SK-N-SH treated with all-trans-retinoic acid at 6 μM for 48 hours (cell line): Measurements from ENCODE around the gene MS4A6A.

Experiments
- ARNTL ChIP-seq: fragments of 450-650 bp; formaldehyde crosslinking; IDR thresholded peaks from 2 replicates; pipeline ENCODE4 v1.5.0; 2020; ENCODE audit warnings: low read depth, mild to moderate bottlenecking, moderate library complexity, borderline replicate concordance
- CSDC2 ChIP-seq: fragments of 250-450 bp; sonication (Bioruptor Pico); IDR thresholded peaks from 2 replicates; pipeline ENCODE4 v1.5.0; 2020; ENCODE audit warnings: mild to moderate bottlenecking, moderate library complexity
- GLIS3 ChIP-seq: fragments of 250-450 bp; sonication (Bioruptor Pico); IDR thresholded peaks from 2 replicates; pipeline ENCODE4 v1.5.0; 2020; ENCODE audit warnings: mild to moderate bottlenecking, moderate library complexity
- ISL1 ChIP-seq: fragments of 250-450 bp; sonication (Bioruptor Pico); IDR thresholded peaks from 2 replicates; pipeline ENCODE4 v2.1.2; 2022; ENCODE audit warnings: mild to moderate bottlenecking, moderate library complexity
- OSR1 ChIP-seq: fragments of 250-450 bp; sonication (Bioruptor Pico); IDR thresholded peaks from 2 replicates; pipeline ENCODE4 v1.8.0; 2022; ENCODE audit warnings: moderate library complexity, mild to moderate bottlenecking, inconsistent platforms
- PPARA ChIP-seq: fragments of 250-450 bp; sonication (Bioruptor Pico); IDR thresholded peaks from 2 replicates; pipeline ENCODE4 v1.5.0; 2020; ENCODE audit warnings: mild to moderate bottlenecking, borderline replicate concordance
- RARB ChIP-seq: fragments of 250-450 bp; sonication (Bioruptor Pico); IDR thresholded peaks from 2 replicates; pipeline ENCODE4 v1.8.0; 2021; ENCODE audit warnings: mild to moderate bottlenecking, moderate library complexity
- SNAI2 ChIP-seq: fragments of 250-450 bp; sonication (Bioruptor Pico); IDR thresholded peaks from 2 replicates; pipeline ENCODE4 v1.5.0; 2020; ENCODE audit warnings: mild to moderate bottlenecking, moderate library complexity
- ZC3H10 ChIP-seq: fragments of 250-450 bp; sonication (Bioruptor Pico); IDR thresholded peaks from 2 replicates; pipeline ENCODE4 v1.5.1; 2021; ENCODE audit warnings: mild to moderate bottlenecking, moderate library complexity
- ZNF565 ChIP-seq: fragments of 450-650 bp; formaldehyde crosslinking; conservative IDR thresholded peaks from 2 replicates; pipeline ENCODE4 v1.5.0; 2020; ENCODE audit warnings: low read depth, mild to moderate bottlenecking, moderate library complexity
- ZNF70 ChIP-seq: fragments of 450-650 bp; formaldehyde crosslinking; IDR thresholded peaks from 2 replicates; pipeline ENCODE4 v1.5.0; 2020; ENCODE audit warnings: mild to moderate bottlenecking, moderate library complexity
- ZNF8 ChIP-seq: fragments of 450-650 bp; formaldehyde crosslinking; IDR thresholded peaks from 2 replicates; pipeline ENCODE4 v1.5.0; 2020; ENCODE audit warnings: mild to moderate bottlenecking, moderate library complexity
- TF ChIP-seq, protein P1 (sequence below): fragments of 250-450 bp; sonication (Bioruptor Pico); IDR thresholded peaks from 2 replicates; pipeline ENCODE4 v1.8.0; 2020; ENCODE audit warnings: mild to moderate bottlenecking, moderate library complexity, borderline replicate concordance
- TF ChIP-seq, protein P2 (sequence below): fragments of 250-450 bp; sonication (Bioruptor Pico); IDR thresholded peaks from 2 replicates; pipeline ENCODE4 v1.5.1; 2020; ENCODE audit warnings: low read depth, mild to moderate bottlenecking, moderate library complexity

DNA sequence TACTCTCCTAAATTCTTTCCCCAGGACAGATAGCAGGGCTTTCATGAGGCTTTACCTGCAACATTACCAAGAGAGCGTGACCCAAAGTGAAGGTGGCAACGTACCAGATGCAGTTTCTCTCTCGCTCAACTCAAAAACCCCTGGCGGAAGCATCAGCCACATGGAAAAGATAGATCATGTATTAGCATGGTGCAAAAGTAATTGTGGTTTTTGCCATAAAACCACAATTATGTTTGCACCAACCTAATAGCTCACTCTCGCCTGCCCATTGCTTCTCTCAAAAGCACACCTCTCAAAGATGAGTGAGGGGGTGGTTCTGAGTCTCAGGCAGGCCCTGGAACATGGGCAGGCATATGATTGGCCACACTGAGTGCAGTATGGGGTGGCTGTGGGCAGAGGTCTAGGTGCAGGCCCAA is 7.0 kb downstream of the MS4A6A start:
- no peak for TF ChIP-seq PPARA
- TF ChIP-seq, protein P1, sequence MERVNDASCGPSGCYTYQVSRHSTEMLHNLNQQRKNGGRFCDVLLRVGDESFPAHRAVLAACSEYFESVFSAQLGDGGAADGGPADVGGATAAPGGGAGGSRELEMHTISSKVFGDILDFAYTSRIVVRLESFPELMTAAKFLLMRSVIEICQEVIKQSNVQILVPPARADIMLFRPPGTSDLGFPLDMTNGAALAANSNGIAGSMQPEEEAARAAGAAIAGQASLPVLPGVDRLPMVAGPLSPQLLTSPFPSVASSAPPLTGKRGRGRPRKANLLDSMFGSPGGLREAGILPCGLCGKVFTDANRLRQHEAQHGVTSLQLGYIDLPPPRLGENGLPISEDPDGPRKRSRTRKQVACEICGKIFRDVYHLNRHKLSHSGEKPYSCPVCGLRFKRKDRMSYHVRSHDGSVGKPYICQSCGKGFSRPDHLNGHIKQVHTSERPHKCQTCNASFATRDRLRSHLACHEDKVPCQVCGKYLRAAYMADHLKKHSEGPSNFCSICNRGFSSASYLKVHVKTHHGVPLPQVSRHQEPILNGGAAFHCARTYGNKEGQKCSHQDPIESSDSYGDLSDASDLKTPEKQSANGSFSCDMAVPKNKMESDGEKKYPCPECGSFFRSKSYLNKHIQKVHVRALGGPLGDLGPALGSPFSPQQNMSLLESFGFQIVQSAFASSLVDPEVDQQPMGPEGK (CRISPR knock-in tag), result no peak
- no peak for TF ChIP-seq RARB (CRISPR knock-in tag)
- no peak for TF ChIP-seq GLIS3
- TF ChIP-seq, protein P2, sequence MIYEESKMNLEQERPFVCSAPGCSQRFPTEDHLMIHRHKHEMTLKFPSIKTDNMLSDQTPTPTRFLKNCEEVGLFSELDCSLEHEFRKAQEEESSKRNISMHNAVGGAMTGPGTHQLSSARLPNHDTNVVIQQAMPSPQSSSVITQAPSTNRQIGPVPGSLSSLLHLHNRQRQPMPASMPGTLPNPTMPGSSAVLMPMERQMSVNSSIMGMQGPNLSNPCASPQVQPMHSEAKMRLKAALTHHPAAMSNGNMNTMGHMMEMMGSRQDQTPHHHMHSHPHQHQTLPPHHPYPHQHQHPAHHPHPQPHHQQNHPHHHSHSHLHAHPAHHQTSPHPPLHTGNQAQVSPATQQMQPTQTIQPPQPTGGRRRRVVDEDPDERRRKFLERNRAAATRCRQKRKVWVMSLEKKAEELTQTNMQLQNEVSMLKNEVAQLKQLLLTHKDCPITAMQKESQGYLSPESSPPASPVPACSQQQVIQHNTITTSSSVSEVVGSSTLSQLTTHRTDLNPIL (CRISPR knock-in tag), result no peak
- TF ChIP-seq ZNF70 (CRISPR knock-in tag), result no peak
- no peak for TF ChIP-seq ZC3H10 (CRISPR knock-in tag)
- no peak for TF ChIP-seq ZNF565 (CRISPR knock-in tag)
- no peak for TF ChIP-seq OSR1 (CRISPR knock-in tag)
- TF ChIP-seq ZNF8 (CRISPR knock-in tag), result no peak
- TF ChIP-seq CSDC2 (CRISPR knock-in tag), result no peak
- TF ChIP-seq ARNTL, result no peak
- TF ChIP-seq ISL1 (CRISPR knock-in tag), result no peak
- TF ChIP-seq SNAI2 (CRISPR knock-in tag), result no peak
